Neutrophil (primary cell): ENCODE measurements around the gene PC.

Source experiments
- H3K27ac ChIP-seq: fragments of 200-600 bp; sonication (generic); 2 replicates; pipeline ENCODE4 v1.5.1; 2016; ENCODE audit warnings: mild to moderate bottlenecking, moderate library complexity
- H3K27me3 ChIP-seq: fragments of 200-600 bp; sonication (generic); 2 replicates; pipeline ENCODE4 v1.6.0; 2016; ENCODE audit warnings: mild to moderate bottlenecking
- H3K36me3 ChIP-seq: fragments of 200-600 bp; sonication (generic); 2 replicates; pipeline ENCODE4 v1.5.1; 2017
- H3K4me1 ChIP-seq, 2 experiments: fragments of 200-600 bp in 1 of 2; sonication (generic) in 1 of 2; 1 replicate in 1 of 2; 2 replicates in 1 of 2; pipeline versions ENCODE4 v1.5.1 to v1.6.1; 2013 to 2016; ENCODE audit warnings: low read depth in 1 of 2, low read length in 1 of 2, mild to moderate bottlenecking in 1 of 2, moderate library complexity in 1 of 2; ENCODE audit not compliant: control insufficient read depth in 1 of 2, insufficient read depth in 1 of 2
- H3K4me3 ChIP-seq, 2 experiments: fragments of 200-600 bp in 1 of 2; sonication (generic) in 1 of 2; 1 replicate in 1 of 2; 2 replicates in 1 of 2; pipeline ENCODE4 v1.5.1; 2013 to 2016; ENCODE audit warnings: low read depth in 1 of 2, low read length in 1 of 2, mild to moderate bottlenecking in 1 of 2, moderate library complexity in 1 of 2
- H3K9me3 ChIP-seq: fragments of 200-600 bp; sonication (generic); 2 replicates; pipeline ENCODE4 v1.5.1; 2016
- CTCF ChIP-seq: fragments of 200-600 bp; sonication (generic); IDR thresholded peaks from 2 replicates; pipeline ENCODE4 v1.5.1; 2016; ENCODE audit warnings: antibody characterized with exemption

Gene PC

GRCh38 chr11:66864172-66864901 lies 93.8 kb downstream of the PC start:
- Histone ChIP-seq H3K27me3 (no peaks in the 10 kb centered on the region), H3K9me3 (no peaks in the 10 kb centered on the region), H3K4me1 (peaks cover 0 to 6% of the 10 kb centered on the region in 2 experiments), H3K36me3 (no peaks in the 10 kb centered on the region), H3K27ac (no peak overlapping the region), H3K4me3 (no peak overlapping the region)
- TF ChIP-seq CTCF, result no peak

GRCh38 chr11:66863428-66864125 lies 94.6 kb downstream of the PC start:
- Histone ChIP-seq H3K4me3 (no peak overlapping the region), H3K4me1 (peaks cover 0 to under 1% of the 10 kb centered on the region in 2 experiments), H3K36me3 (no peaks in the 10 kb centered on the region), H3K9me3 (no peaks in the 10 kb centered on the region), H3K27ac (no peak overlapping the region), H3K27me3 (no peaks in the 10 kb centered on the region)
- no peak for TF ChIP-seq CTCF

DNA sequence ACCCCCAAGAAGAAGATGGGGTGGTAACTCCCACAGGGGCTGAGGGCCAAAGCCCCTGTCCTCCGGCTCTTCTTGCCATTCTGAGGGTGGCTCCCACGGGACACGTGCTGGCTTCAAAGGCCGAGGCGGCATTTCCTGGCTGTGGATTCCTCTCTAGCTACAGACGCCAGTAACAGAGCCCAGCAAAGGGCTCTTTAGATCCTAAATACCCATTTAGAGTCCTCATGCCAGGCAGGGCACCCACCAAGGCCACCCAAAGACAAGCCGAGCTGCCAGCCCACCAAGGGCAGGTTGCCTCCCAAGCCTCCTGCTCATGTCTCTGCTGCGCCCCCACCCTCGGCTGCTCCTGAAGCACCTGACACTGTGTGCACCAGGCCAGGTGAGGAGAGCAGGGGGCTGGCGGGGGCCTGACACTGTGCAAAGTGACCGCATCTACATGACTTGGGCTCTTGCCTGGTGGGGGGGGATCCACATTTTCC lies 95.6 kb downstream of the PC start:
- Histone ChIP-seq H3K36me3 (no peaks in the 10 kb centered on the region), H3K27me3 (no peaks in the 10 kb centered on the region), H3K4me1 (no peaks in the 10 kb centered on the region), H3K4me3 (no peak overlapping the region), H3K27ac (no peak overlapping the region), H3K9me3 (no peaks in the 10 kb centered on the region)
- TF ChIP-seq CTCF, result no peak

- Histone ChIP-seq H3K27ac (no peak overlapping the region), H3K36me3 (no peaks in the 10 kb centered on the region), H3K4me3 (no peak overlapping the region), H3K9me3 (no peaks in the 10 kb centered on the region), H3K27me3 (no peaks in the 10 kb centered on the region), H3K4me1 (peaks cover 3 to 5% of the 10 kb centered on the region in 2 experiments)
- no peak for TF ChIP-seq CTCF
Observed at GRCh38 chr11:66861774-66862558, 96.2 kb downstream of the PC start.

DNA sequence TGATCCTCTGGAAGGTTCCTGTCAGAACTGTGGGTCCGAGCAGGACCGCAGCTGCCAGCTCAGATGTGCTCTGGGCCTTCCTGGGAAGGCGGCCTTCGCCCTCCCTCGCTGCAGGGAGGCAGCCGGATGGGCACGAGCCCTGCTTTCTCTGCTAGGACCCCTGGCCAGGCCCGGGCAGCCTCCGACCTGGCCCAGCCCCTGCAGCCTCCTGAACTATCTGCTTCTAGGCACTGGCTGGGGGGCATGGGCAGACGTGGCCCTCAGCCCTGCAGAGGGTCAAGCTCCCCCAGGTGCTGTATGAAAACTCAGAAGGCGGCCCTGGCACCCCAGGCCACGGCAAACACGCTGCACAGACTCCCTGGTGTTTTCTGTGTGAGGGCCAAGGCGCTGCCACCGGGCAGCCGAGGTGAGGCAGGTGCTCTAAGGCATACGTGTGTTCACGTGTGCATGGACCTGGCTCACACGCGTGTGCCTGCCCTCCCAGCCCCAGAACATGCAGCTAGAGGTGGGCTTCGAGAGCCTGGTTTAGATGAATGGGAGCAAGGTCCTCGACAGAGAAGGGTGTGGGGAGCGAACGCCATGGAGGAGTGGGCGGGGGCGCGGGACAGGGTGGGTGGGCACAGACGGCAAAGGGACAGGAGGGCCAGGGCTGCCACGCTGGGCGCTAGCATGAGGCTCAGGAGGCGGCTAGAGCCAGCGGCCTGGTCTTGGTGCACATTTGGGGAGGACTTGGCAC lies 97.0 kb downstream of the PC start:
- peaks cover 3 to 8% of the 10 kb centered on the region in 2 experiments for H3K4me1 ChIP-seq
- H3K9me3 ChIP-seq, result no peaks in the 10 kb centered on the region
- no peaks in the 10 kb centered on the region for H3K27me3 ChIP-seq
- H3K36me3 ChIP-seq, result no peaks in the 10 kb centered on the region
- no peak overlapping the region for H3K4me3 ChIP-seq
- H3K27ac ChIP-seq, result no peak overlapping the region
- TF ChIP-seq CTCF, result no peak
